GM12872 (cell line): ENCODE data around the gene CDH23.

ENCODE experiments used
- CTCF ChIP-seq: IDR thresholded peaks from 3 replicates; pipeline ENCODE4 v1.5.1; 2011; ENCODE audit warnings: low read depth, mild to moderate bottlenecking, low read length, moderate library complexity; ENCODE audit not compliant: insufficient read depth

The CDH23 gene

DNA sequence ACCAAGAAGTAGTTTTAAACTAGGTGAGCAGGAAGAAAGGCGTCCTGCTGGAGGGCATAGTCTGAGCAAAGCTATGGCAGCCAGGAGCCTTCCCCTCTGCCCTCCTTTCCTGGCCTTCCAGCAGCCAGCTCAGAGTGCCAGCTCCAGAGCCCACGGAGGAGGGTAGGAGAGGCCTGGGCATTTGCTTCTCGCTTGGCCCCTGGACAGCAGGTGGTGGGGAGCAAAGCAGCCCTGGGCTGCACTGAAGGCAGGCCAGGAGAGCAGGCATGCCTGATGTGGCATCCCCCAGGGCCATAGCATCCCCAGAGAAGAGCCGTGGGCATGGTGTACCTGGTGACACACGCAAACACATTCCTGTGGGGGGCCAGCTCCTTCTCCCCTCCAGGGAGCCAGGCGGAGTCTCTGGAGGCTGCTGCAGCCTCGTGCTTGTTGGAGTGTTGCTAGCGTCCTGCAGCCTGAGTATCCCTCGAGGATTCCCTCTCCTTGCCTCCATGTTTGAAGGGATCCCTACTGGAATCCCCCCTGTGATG lies 43.9 kb downstream of the CDH23 start:
- TF ChIP-seq CTCF: no peak

DNA sequence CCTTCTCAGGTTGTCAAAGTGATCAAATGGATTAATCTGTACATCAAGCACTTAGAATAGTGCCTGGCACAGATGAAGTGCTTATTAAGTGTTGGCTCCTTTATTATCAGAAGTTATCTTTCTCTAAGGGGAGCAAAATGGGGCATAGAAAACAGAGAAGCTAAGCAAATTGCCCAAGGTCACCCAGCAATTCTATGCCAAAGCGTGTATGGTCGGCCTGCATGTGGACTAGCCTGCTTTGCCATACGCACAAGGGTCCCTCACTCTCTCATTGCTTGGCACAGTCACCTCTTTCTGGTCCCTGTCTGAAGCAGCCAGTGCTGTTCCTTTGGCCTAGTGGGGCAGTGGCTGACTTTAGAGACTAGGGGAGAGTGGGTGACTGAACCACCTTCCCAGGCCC lies 45.3 kb downstream of the CDH23 start:
- no peak for TF ChIP-seq CTCF

GRCh38 chr10:71442859-71443570 lies 46.3 kb downstream of the CDH23 start:
- no peak for TF ChIP-seq CTCF

DNA sequence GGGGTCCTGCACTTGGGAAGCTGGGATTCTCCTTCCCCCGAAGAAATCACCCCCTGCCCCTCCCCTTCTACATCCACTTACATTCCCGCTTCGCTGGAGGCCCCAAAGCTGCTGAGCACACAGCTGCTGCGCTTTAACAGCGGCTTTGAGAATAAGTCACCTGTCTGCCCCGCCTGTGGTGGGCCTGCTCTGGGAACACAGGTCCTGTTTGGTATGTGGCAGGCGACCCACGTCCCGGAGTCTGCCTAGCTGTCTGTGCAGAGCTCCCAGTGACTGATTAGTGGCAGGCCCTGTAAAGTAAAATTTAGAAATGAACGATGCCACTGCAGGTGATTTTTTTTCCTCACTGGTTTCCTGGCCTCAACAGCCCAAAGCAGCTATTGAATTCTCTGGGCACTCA lies 47.0 kb downstream of the CDH23 start:
- TF ChIP-seq CTCF: no peak

DNA sequence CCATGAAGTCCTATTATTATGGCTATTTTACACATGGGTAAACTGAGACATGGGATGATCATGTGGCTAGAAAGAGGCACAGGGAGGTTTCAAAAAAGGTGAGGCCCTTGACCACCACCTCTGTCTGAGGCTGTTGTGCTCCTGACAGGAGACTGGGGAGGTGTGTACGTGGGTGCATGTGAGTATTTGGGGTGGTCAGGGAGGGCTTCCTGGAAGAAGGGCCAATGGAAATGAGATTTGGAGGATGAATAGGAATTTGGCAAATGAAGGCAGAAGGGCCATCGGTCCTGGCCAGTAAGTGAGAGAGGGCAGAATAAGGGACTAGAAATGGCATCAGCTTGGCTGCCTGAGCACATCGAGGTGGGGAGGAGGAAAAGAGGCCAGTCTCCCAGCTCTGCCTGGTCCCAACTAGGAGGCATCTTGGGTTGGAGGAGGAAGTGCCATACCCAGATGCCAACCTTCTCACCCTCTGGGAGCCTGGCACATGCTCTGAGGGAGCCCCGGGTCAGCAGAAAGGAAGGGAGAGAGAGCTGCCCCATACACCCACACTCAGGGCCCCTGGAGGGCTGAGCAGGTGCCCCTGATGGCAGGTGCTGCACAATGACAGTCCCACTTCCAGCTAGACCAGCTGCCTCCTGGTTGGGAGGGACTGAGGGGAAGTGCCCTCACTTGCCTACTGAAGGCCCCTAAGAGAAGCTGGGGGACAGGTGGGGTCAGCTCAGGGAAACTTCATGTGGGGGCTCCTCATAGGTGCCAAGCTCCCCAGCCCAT lies 47.7 kb downstream of the CDH23 start:
- TF ChIP-seq CTCF: no peak

DNA sequence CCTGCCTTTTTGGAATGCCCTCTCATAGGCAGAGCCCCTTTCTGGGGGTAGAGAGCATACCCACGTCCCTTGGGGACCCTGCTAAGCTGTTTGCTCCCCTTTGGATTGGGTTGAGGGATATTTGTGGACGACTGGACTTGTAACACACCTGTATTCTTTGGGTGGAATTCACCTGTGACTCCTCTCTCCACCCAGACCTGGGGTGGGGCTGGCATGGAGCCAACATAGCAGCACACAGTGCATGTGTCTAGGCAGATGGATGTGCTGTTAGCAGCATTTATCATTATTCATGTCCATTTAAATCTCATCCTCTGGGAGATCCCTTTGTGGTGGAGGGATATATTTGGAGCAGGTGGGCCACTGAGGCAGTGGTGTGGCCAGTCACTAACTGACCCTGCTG lies 51.0 kb downstream of the CDH23 start:
- no peak for TF ChIP-seq CTCF

DNA sequence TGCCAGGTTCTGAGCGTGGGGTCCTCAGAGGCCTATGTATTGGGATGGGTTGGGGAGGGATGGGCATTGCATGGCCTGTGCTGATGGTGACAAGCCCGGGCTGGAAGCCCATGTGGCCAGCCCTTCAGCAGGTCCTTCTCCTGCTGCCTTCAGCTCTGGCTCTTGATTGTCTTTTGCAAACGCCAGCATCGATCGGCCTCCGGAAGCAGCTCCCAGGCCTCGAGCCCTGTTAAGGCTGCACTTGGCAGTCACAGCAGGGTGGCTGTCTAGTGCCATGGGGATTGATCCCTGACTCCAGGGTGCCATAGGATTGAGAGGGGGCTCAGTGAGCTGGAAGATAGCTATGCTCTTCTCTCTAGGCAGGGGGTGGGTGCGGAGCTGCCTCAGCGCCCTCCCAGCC lies 51.4 kb downstream of the CDH23 start:
- no peak for TF ChIP-seq CTCF
